ENCODE measurements around the gene COL18A1.

The COL18A1 gene

GRCh38 chr21:45509566-45510465, 104.9 kb downstream of the COL18A1 start:
- DNase-seq, result no peak

- no peak for DNase-seq
Observed at GRCh38 chr21:45510466-45510955, 105.5 kb downstream of the COL18A1 start.

- no peak for DNase-seq
Observed at GRCh38 chr21:45511007-45511406, 106.0 kb downstream of the COL18A1 start.

- DNase-seq, result no peak
Observed at GRCh38 chr21:45511661-45512431, 106.9 kb downstream of the COL18A1 start.

- peak; percentile 58 for DNase-seq
Observed at GRCh38 chr21:45512626-45513002, 107.6 kb downstream of the COL18A1 start.

- no peak for DNase-seq
Observed at GRCh38 chr21:45513003-45513717, 108.2 kb downstream of the COL18A1 start.

- peak; percentile 60 for DNase-seq
Observed at GRCh38 chr21:45513741-45514310, 108.9 kb downstream of the COL18A1 start.

GRCh38 chr21:45514311-45515021, 109.5 kb downstream of the COL18A1 start:
- DNase-seq, result peak; percentile 57

- peak; percentile 91 for DNase-seq
Observed at GRCh38 chr21:45515241-45516061, 110.5 kb downstream of the COL18A1 start.

GRCh38 chr21:45516071-45516670, 111.2 kb downstream of the COL18A1 start:
- peak; percentile 55 for DNase-seq

GRCh38 chr21:45516671-45517151, 111.7 kb downstream of the COL18A1 start:
- peak; percentile 43 for DNase-seq

GRCh38 chr21:45517249-45518065, 112.5 kb downstream of the COL18A1 start:
- peak; percentile 32 for DNase-seq

- DNase-seq, result no peak
Observed at GRCh38 chr21:45518742-45519141, 113.8 kb downstream of the COL18A1 start.

- no peak for DNase-seq
Observed at GRCh38 chr21:45519182-45519581, 114.2 kb downstream of the COL18A1 start.

- no peak for DNase-seq
Observed at GRCh38 chr21:45521241-45521640, 116.3 kb downstream of the COL18A1 start.

GRCh38 chr21:45522381-45522780, 117.4 kb downstream of the COL18A1 start:
- DNase-seq, result no peak

- peak; percentile 24 for DNase-seq
Observed at GRCh38 chr21:45522986-45523385, 118.0 kb downstream of the COL18A1 start.

- peak; percentile 54 for DNase-seq
Observed at GRCh38 chr21:45523411-45524101, 118.6 kb downstream of the COL18A1 start.

- peak; percentile 46 for DNase-seq
Observed at GRCh38 chr21:45524756-45525152, 119.8 kb downstream of the COL18A1 start.
